Nephron (organoid): ENCODE results near the gene CALM3.

Experiments
- H3K27ac Mint-ChIP-seq, 3 experiments: 2 replicates each; pipeline ENCODE4 v1.8.0; 2020; ENCODE audit warnings: mixed read lengths in 3 of 3, mild to moderate bottlenecking in 2 of 3, moderate library complexity in 1 of 3
- H3K27me3 Mint-ChIP-seq: 2 replicates; pipeline ENCODE4 v1.8.0; 2021; ENCODE audit warnings: low read depth, mild to moderate bottlenecking, moderate library complexity, mixed read lengths
- H3K36me3 Mint-ChIP-seq: 2 replicates; pipeline ENCODE4 v1.8.0; 2020; ENCODE audit warnings: low read depth, mixed read lengths
- H3K4me1 Mint-ChIP-seq: 2 replicates; pipeline ENCODE4 v1.8.0; 2020; ENCODE audit warnings: mixed read lengths
- H3K4me3 Mint-ChIP-seq, 3 experiments: 2 replicates each; pipeline ENCODE4 v1.8.0; 2020; ENCODE audit warnings: mild to moderate bottlenecking in 3 of 3, mixed read lengths in 3 of 3, moderate library complexity in 2 of 3
- H3K9me3 Mint-ChIP-seq: 2 replicates; pipeline ENCODE4 v1.8.0; 2020; ENCODE audit warnings: mixed read lengths
- CTCF ChIP-seq, 3 experiments: fragments of 200-600 bp; sonication (generic); IDR thresholded peaks; one replicate each; pipeline ENCODE4 v1.5.0; 2021; ENCODE audit warnings: antibody characterized with exemption in 3 of 3; ENCODE audit not compliant: unreplicated experiment in 3 of 3

The CALM3 gene

GRCh38 chr19:46579361-46579879 is 21.7 kb upstream of the CALM3 start:
- no peak overlapping the region for H3K27ac Mint-ChIP-seq
- peaks cover 3% of the 10 kb centered on the region for H3K9me3 Mint-ChIP-seq
- no peaks in the 10 kb centered on the region for H3K36me3 Mint-ChIP-seq
- H3K27me3 Mint-ChIP-seq: peaks cover 10% of the 10 kb centered on the region
- H3K4me3 Mint-ChIP-seq: no peak overlapping the region
- peak in 2 of 3 experiments; percentile 21 to 40 for TF ChIP-seq CTCF (IDR thresholded peaks at IDR 0.05; ENCODE audit: unreplicated experiment in 3 of 3)
- H3K4me1 Mint-ChIP-seq: peaks cover 6% of the 10 kb centered on the region

GRCh38 chr19:46580247-46580646 is 20.9 kb upstream of the CALM3 start:
- no peak overlapping the region for H3K4me3 Mint-ChIP-seq
- TF ChIP-seq CTCF (IDR thresholded peaks at IDR 0.05; ENCODE audit: unreplicated experiment in 3 of 3): no peak
- peaks cover 4% of the 10 kb centered on the region for H3K4me1 Mint-ChIP-seq
- peaks cover 10% of the 10 kb centered on the region for H3K27me3 Mint-ChIP-seq
- no peaks in the 10 kb centered on the region for H3K36me3 Mint-ChIP-seq
- H3K9me3 Mint-ChIP-seq: peaks cover 3% of the 10 kb centered on the region
- no peak overlapping the region for H3K27ac Mint-ChIP-seq

GRCh38 chr19:46585539-46585938 is 15.6 kb upstream of the CALM3 start:
- Mint-ChIP-seq H3K36me3 (no peaks in the 10 kb centered on the region), H3K9me3 (peaks cover 3% of the 10 kb centered on the region), H3K27me3 (peaks cover 9% of the 10 kb centered on the region), H3K4me3 (no peak overlapping the region), H3K4me1 (no peaks in the 10 kb centered on the region), H3K27ac (no peak overlapping the region)
- no peak for TF ChIP-seq CTCF (IDR thresholded peaks at IDR 0.05; ENCODE audit: unreplicated experiment in 3 of 3)

- H3K27ac Mint-ChIP-seq: no peak overlapping the region
- H3K4me3 Mint-ChIP-seq: no peak overlapping the region
- H3K36me3 Mint-ChIP-seq: no peaks in the 10 kb centered on the region
These were observed 14.8 kb upstream of the CALM3 start for GRCh38 chr19:46586294-46586693.

GRCh38 chr19:46587861-46588260 is 13.3 kb upstream of the CALM3 start:
- Mint-ChIP-seq H3K4me1 (no peaks in the 10 kb centered on the region), H3K4me3 (no peak overlapping the region), H3K27ac (no peak overlapping the region), H3K36me3 (no peaks in the 10 kb centered on the region), H3K9me3 (no peaks in the 10 kb centered on the region), H3K27me3 (peaks cover 4% of the 10 kb centered on the region)
- no peak for TF ChIP-seq CTCF (IDR thresholded peaks at IDR 0.05; ENCODE audit: unreplicated experiment in 3 of 3)

More at GRCh38 chr19:46586294-46586693, 14.8 kb upstream of the CALM3 start:
- no peaks in the 10 kb centered on the region for H3K4me1 Mint-ChIP-seq
- peaks cover 9% of the 10 kb centered on the region for H3K27me3 Mint-ChIP-seq
- no peak for TF ChIP-seq CTCF (IDR thresholded peaks at IDR 0.05; ENCODE audit: unreplicated experiment in 3 of 3)
- H3K9me3 Mint-ChIP-seq: no peaks in the 10 kb centered on the region

GRCh38 chr19:46591254-46591653 is 9.9 kb upstream of the CALM3 start:
- Mint-ChIP-seq H3K4me1 (no peaks in the 10 kb centered on the region), H3K36me3 (no peaks in the 10 kb centered on the region), H3K9me3 (peaks cover 7% of the 10 kb centered on the region), H3K4me3 (no peak overlapping the region), H3K27ac (no peak overlapping the region), H3K27me3 (peaks cover 4% of the 10 kb centered on the region)
- no peak for TF ChIP-seq CTCF (IDR thresholded peaks at IDR 0.05; ENCODE audit: unreplicated experiment in 3 of 3)
